NT2/D1 (cell line): ENCODE measurements around the gene LIX1.

Experiments used
- SUZ12 ChIP-seq: IDR thresholded peaks from 2 replicates; pipeline ENCODE4 v1.6.1; 2011; ENCODE audit not compliant: insufficient read length, insufficient read depth; ENCODE audit errors: extremely low read depth
- YY1 ChIP-seq: IDR thresholded peaks from 2 replicates; pipeline ENCODE4 v1.6.1; 2011; ENCODE audit not compliant: insufficient read length, insufficient read depth
- ZNF274 ChIP-seq: IDR thresholded peaks from 2 replicates; pipeline ENCODE4 v1.6.1; 2011; ENCODE audit warnings: mild to moderate bottlenecking, low read depth, low read length

DNA sequence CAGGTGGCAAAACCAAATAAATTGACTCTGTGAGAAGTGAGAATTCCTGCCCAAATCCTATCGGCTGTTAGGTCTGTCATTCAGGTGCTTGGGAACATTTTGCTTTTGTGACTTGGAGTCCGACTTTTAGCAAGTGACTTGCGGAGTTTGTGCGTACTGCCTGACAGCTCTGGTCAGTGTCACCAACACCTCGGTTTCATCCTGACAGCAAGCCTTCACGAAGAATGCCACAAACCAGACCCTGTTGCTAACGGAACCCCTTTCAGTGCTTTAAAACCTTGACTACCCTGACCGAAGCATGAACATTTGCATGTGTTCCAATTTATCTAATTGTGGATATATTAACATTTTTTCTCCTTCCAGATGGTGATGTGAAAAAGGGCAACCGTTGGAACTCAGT lies 26.5 kb downstream of the LIX1 start:
- no peak for TF ChIP-seq SUZ12
- no peak for TF ChIP-seq YY1
- no peak for TF ChIP-seq ZNF274
